HG02642 (cell line): ENCODE data around the gene ANKRD2.

Experiments used
- ATAC-seq: cut with Tn5 transposase; IDR thresholded peaks from one replicate; pipeline ENCODE4 v1.9.1; 2021; ENCODE audit warnings: mild to moderate bottlenecking; ENCODE audit not compliant: unreplicated experiment, poor library complexity

The ANKRD2 gene

DNA sequence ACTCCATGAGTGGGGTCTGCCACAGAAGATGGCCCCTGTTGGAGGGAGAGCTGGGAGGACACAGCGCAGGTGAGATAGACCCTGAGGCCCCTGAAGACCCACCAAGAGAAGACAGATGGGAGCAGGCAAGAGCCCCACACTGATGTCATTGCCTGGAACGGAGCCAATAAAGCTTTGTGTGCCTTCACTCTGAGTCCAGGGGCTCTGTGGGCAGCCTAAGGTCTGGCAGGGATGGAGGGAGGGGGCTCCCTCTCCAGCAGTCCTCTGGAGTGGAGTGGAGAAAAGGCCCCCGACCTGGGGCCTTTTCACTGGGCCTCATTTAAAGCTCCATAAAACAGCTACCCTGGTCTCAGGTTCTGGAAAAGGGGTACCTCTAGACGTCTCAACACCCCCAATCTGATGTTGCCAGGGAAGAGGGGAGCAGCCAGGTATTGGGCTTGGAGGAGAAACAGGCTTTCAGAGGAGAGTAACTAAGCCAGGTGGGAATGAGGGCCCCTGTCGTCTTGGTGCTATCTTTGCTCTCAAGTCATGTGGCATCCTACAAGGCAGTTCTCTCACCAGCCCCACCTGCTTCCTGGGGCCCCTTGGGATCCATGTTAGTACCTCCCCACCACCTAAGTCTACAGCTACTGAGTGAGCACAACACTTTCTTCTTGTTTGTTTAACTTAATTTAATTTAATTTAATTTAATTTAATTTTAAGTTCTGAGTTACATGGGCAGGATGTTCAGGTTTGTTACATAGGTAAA is 18.3 kb downstream of the ANKRD2 start:
- ATAC-seq, result no peak

DNA sequence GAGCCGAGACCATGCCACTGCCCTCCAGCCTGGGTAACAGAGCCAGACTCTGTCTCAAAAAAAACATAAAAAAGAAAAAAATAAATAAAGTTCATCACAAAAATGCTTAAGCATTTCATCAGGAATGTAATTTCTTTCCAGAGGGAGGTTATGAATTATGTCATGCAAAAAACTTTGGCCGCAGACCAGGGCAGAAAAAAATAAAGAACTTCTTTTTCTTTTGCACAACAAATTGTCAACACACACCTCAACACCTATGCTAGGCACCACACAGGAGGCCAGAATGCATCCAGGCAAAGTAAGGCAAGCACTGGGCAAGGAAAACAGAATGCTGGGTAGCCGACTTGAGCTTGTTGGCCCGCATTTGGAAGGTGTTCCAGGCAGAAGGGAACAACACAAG is 20.8 kb downstream of the ANKRD2 start:
- ATAC-seq, result no peak

DNA sequence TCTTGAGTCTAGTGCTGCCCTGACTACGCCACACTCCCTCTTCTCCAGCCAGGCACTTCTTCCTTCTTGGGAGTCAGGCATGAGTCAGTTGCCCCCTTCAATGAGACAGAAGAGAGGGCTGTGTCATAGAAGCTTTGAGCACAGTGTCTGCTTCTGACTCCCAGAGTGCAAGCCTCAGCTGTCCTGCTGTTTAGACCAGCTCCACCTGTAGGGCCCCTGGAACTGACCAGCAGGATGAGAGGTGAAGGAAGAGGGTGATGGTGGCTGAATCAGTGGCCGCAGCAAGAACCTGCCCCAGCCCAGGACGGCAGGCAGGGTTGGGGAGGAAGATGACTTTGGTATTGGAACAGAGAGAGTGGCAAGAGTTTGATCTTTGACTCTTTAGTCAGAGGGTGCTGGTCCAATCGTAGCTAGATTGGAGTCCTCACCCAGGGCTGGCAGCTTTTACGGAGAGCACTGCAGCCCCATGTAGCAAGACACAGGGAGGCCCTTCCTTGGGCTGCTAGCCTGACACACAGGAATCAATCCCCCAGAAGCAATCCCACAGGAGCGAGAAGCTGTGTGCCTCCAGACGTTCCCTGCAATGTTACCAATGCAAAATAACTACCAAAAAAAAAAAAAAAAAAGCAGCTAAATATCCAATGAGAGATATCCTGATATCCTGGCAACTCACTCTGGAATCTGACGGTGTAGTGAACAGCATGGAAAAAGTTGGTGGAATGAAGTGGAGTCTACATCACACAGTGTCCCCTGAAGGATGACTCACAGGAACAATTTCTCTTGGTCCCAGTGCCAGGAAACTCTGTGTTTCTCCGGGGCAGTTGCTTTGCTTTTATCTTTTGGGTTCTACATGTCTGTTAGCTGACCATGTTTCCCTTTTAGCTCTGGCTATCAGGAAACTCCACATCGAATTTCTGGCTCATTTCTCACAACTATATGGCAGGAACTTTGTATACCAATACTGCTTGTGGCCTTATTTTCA is 23.8 kb downstream of the ANKRD2 start:
- ATAC-seq, result no peak

DNA sequence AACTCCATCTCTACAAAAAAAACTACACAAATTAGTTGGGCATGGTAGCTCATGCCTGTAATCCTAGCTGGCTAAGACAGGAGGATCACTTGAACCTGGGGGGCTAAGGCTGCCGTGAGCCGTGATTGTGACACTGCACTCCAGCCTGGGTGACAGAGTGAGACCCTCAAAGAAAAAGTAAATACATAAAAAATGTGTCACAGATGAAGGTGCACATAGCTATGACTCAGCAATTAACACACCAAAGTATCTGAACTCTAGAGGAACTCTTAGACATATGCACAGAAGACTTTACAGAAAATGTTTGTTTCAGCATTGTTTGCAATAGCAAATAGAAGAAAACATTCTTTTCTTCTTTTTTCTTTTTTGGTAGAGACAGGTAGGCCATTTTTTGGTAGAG is 25.2 kb downstream of the ANKRD2 start:
- no peak for ATAC-seq

DNA sequence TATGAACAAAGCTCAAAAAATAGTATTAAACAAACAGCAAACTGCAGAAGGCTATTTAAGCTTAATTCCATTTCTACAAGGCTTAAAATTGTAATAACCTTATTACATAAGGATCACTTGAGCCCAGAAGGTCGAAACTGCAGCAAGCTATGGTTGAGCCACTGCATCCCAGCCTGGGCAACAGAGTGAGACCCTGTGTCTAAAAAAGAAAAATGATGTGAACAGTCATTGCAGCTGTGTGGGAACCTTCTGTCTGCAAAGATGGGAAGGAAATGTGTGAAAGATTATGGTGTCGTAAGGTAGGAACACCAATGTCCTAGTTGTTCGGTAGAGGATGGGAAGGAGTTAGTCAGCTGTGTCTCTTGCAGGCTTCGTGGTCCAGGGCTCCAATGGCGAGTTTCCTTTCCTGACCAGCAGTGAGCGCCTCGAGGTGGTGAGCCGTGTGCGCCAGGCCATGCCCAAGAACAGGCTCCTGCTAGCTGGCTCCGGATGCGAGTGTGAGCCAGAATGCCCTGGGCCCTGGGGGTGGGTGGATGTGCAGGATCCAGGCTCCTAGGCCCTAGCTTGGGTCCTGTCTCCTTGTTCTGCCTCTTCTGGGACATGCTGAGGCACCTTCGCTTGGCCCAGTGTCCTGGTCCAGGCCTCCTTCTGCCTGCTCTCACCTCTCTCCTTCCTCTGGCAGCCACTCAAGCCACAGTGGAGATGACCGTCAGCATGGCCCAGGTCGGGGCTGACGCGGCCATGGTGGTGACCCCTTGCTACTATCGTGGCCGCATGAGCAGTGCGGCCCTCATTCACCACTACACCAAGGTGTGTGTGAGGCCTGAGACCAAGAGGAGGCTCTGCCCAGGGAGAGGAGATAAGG is 26.1 kb downstream of the ANKRD2 start:
- ATAC-seq, result no peak

DNA sequence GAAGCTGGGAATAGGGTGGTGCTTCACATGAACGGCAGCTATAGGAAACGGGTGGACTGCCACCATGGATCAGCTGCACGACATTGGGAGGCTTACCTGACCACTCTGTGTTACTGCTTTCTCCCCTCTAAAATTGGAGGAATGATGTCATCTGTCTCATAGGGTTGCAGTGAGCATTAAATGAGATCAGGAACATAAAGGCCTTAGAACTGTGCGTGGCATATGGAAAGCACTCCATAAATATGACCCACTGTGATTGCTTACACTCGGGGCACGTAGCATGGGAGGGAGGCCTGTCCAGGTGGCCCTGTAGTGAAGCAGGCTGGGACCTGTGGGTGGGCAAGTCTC is 26.7 kb downstream of the ANKRD2 start:
- ATAC-seq, result no peak

DNA sequence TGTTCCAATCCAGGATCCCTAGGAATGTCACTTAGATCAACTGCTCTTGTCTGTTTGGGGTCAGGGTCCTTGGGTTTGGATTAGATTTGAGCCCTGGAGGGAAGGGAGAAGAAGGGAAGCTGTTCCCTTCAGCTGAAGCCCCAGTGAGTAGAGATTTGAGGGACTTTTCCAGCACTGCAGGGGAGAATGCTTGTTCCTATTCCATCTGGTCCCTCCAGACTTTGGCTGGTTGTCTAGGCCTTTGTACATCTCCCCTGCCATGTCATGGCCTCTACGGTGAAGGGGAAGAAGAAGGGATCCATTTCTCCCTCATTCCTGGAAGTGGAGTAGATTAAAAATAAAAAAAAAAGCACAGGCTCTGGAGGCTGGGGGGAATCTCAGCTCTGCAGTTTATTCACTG is 28.0 kb downstream of the ANKRD2 start:
- no peak for ATAC-seq

DNA sequence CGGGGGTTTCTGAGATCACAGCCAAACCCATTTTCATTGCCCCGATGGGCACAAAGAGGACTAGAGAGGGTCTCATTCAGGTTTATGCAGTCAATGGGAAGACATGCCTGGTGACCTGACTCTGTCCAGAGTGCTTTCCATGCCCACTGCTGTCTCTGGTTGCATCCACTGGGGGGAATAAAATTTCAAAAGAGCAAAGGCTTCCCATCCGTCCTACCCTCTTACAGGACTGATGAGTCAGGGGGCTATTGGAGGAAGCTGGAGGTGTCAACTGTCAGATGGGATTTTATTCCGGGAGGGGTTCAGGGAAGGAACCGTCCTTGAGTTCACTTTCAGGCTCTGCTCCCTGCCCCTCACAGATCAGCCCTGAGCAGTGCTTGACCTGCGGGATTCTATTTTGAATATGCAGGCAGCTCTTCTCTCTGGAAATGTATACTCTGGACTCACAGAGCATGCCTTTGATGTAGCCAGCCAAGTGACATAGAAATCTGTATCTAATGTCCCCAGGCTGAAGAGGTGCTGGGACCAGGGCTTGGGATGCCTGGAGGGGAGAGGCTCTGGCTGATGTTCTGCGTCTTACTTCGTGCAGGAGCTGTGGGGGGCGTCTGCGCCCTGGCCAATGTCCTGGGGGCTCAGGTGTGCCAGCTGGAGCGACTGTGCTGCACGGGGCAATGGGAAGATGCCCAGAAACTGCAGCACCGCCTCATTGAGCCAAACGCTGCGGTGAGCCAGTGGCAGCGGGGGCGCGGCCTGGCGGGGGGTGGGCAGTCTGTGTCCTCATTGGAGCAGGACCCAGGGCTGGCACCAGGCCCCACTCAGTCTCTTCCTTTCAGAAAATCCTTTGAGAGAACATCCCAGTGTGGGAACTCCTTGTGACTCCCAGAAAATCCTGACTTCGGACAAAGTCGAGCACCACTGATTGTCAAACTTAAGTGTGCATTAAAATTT is 29.0 kb downstream of the ANKRD2 start:
- no peak for ATAC-seq

DNA sequence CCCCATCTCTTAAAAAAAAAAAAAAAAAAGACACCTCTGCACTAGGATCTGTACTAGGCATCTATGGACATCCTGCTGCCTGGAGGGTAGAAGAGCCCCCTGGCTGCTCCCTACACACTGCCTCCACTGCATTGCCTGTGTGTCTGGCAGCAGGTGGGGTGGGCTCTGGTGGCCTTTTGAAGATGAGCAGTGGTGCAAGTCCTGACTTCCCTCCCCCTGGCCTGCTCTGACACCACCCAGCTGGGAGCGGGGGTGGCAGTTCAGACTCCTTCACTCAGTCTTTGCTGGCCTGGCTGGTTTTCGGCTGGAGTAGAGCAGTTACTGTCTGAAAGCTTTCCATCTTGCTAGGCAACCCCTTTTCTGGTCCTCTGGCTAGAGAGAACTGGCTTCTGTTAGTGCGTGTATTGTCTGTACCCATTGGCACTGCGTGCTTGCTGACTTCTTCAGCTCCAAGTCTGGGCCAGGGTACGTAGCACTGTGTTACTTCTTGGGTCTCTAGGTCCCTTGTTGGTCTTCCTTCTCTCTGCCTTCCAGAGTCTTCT is 34.6 kb downstream of the ANKRD2 start:
- ATAC-seq, result no peak

DNA sequence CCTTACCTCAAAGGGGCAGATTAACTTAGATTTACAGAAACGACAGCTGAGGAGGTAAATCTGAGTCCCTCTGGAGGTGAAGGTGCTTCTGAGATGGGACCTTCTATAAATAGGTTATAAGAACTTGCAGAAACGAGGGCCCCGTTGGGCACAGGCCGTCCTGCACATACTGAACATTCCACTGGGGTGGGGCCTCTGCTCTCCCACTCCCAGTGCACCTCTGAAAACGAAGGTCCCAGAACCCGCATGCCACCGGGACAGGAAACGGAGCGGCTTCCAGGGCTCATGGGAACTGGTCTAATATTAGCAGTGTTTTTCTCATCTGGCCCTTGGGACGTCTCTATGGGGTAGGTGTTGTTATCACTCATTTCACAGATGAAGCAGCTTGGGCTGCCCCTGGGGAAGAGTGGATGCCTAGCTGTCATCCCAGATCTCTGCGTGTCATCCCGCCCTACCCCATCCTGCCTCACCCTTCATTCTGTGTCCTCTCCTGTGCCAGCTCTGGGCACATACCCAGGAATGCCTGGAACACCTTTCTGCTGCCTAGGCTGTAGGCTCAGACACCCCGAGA is 36.5 kb downstream of the ANKRD2 start:
- ATAC-seq, result no peak

DNA sequence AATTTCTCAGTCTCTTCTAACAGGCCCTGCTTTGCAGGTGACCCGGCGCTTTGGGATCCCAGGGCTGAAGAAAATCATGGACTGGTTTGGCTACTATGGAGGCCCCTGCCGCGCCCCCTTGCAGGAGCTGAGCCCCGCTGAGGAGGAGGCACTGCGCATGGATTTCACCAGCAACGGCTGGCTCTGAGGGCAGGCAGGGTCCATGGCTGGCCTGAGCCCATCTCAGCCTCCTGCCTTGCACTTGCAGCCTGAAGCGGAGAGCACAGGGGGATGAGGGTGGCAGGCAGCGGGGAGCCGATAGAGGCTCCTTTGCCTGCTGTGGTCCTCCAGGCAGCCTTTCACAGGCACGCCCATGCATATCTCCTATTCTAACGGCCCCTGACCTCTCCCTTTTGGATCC is 38.9 kb downstream of the ANKRD2 start:
- no peak for ATAC-seq

DNA sequence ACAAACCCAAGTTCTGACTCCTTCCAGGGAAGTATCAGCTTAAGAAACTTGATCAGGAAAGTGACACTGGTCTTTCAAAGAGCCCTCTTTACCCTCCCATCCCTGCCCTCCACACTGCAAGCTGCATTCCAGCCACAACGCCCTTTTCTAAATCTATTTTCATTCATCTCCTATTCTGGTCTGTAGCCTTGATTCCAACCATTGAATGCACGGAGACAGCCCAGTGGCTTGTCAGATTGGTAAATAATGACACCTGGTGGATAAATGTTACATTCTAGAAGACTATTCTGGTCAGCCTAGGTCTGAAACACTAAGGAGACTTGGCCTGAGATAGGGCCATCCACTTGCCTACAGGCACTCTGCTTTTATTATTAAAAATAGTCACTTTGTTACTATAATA is 39.8 kb downstream of the ANKRD2 start:
- no peak for ATAC-seq

DNA sequence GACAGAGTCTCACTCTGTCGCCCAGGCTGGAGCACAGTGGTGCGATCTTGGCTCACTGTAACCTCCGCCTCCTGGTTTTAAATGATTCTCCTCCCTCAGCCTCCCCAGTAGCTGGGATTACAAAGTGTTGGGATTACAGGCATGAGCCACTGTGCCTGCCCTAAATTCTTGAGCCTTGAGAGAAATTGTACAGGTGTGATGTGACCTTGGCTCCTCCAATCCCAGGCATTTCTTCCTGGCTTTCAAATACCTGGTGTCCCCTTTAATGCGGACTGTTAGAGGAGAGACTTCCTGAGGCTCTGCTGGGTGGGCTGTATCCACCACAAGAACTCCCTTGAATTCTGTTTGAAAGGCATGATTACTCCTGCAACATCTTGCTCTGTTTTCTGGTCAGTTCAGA is 45.7 kb downstream of the ANKRD2 start:
- no peak for ATAC-seq

DNA sequence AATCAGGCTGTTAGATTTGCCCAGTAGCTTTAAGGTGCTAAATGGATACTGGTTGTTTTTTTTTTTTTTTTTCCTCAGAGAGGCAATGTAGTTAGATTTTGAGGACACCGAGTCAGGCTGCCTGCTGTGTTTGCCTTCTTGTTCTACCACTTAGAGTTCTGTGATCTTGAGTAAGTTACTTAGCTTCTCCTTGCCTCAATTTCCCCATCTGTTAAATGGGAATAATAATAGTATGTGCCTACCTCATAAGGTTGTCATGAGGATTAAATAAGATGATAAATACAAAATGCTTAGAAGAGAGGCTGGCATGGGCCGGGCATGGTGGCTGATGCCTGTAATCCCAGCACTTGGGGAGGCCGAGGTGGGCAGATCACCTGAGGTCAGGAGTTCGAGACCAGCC is 46.2 kb downstream of the ANKRD2 start:
- no peak for ATAC-seq

DNA sequence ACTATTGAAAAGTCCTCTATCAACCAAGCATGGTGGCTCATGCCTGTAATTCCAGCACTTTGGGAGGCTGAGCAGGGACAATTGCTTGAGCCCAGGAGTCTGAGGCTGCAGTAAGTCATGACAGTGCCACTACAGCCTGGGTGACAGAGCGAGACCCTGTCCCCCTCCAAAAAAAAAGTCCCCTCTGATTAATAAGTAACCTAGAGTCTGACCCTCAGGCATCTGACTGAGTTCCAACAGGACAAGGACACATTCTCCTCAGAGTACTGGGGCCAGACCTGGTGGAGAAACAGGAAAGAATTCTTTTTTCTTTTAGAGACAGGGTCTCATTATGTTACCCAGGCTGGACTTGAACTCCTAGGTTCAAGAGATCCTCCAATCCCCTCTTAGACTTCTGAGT is 50.7 kb downstream of the ANKRD2 start:
- ATAC-seq, result no peak

DNA sequence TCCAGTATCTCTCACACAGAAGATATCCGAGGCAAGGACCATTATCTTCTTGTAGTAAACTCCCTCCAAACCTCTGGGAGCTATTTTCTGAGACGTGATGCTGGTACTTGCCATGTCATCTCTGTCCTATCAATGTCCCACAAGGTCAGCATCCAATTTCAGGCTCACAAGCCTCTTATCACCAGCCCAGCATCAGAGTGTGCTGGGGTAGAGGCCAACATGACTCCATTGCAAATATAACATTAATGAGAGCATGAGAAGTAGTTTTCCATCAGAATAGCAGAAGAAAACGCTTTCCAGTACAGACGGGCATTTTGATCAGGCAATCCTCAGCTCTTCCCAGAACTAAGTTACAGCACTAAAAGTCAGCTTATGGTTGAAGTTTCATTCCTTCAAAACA is 55.2 kb downstream of the ANKRD2 start:
- no peak for ATAC-seq

DNA sequence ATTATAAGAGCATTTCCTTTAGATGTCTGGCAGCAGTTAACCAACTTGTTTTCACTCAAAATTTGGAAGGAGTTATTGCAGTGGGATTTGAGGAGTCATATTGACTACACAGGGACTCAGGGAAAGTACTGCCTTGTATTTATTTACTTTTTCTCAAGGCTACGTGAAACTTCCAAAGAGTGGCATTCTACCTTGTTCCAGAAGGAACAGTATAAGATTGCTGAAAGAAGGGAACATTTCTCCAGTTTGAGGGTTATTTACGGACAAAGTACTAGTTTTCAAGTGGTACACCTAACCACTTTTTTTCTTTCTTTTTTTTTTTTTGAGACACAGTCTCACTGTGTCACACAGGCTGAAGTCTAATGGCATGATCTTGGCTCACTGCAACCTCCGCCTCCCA is 55.6 kb downstream of the ANKRD2 start:
- ATAC-seq, result no peak

DNA sequence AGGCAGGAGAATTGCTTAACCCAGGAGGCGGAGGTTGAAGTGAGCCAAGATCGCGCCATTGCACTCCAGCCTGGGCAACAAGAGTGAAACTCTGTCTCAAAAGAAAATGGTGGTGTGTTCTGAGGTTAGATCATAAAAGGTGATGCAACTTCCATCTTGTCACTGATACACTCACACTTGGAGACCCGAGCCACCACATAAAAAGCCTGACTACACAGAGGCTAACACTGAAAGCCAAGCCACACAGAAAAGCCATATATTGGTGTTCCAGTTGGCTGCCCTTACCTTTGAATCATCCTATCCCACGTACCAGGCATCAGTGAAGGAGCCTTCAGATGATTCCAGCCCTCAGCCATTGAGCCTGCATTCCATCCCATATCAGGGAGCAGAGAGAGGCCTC is 56.7 kb downstream of the ANKRD2 start:
- ATAC-seq, result no peak

DNA sequence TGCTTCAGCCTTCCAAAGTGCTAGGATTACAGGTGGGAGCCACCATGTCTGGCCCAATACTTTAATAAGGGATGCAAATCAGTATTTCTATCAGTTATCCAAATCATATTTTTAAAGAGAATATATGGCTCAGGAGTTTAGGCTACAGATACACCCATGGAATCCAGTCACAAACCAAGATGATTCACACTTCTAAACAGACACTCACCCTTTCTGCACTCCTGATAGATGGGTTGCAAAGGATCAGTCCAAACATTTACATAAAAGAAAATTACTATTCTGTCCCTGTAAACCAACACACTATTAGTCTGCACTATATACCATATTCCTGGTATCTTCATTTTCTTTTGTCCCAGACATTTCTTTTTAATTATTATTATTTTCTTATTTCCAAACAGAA is 58.5 kb downstream of the ANKRD2 start:
- no peak for ATAC-seq
